Epithelial cell of esophagus (primary cell): ENCODE data around the gene GP1BA.
A peak's percentile ranks its signal among the peaks of the same experiment; 100 is the strongest.

ENCODE experiments used
- DNase-seq: peaks from one replicate; pipeline ENCODE4 v3.0.0; 2010; ENCODE audit warnings: low read depth
- H3K4me3 ChIP-seq: 2 replicates; pipeline ENCODE4 v1.5.1; 2011; ENCODE audit warnings: mild to moderate bottlenecking, low read length, control low read depth
- TF ChIP-seq, protein P1 (sequence below): IDR thresholded peaks from 2 replicates; pipeline ENCODE4 v1.5.1; 2011; ENCODE audit warnings: low read depth, mild to moderate bottlenecking, low read length, control low read depth, inconsistent platforms; ENCODE audit not compliant: insufficient read depth; ENCODE audit errors: missing control alignments

GP1BA gene

DNA sequence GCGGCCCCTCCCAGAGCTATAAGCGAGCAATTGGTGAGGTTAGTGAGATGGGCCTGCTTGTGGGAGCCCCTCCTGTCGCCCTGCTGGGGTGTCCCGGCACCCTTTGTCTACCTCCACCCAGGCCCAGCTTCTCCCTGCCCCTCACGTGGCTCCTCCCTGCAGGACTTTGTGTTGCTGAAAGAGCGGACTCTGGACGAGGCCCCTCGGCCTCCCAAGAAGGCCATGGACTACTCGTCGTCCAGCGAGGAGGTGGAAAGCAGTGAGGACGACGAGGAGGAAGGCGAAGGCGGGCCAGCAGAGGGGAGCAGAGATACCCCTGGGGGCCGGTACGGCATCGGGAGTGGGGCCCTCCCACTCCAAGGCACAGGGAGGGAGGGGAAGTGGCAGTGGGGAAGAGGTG, 38.8 kb upstream of the GP1BA start:
- no peak overlapping the region for H3K4me3 ChIP-seq
- TF ChIP-seq, protein P1, sequence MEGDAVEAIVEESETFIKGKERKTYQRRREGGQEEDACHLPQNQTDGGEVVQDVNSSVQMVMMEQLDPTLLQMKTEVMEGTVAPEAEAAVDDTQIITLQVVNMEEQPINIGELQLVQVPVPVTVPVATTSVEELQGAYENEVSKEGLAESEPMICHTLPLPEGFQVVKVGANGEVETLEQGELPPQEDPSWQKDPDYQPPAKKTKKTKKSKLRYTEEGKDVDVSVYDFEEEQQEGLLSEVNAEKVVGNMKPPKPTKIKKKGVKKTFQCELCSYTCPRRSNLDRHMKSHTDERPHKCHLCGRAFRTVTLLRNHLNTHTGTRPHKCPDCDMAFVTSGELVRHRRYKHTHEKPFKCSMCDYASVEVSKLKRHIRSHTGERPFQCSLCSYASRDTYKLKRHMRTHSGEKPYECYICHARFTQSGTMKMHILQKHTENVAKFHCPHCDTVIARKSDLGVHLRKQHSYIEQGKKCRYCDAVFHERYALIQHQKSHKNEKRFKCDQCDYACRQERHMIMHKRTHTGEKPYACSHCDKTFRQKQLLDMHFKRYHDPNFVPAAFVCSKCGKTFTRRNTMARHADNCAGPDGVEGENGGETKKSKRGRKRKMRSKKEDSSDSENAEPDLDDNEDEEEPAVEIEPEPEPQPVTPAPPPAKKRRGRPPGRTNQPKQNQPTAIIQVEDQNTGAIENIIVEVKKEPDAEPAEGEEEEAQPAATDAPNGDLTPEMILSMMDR, result no peak
- DNase-seq, result no peak

DNA sequence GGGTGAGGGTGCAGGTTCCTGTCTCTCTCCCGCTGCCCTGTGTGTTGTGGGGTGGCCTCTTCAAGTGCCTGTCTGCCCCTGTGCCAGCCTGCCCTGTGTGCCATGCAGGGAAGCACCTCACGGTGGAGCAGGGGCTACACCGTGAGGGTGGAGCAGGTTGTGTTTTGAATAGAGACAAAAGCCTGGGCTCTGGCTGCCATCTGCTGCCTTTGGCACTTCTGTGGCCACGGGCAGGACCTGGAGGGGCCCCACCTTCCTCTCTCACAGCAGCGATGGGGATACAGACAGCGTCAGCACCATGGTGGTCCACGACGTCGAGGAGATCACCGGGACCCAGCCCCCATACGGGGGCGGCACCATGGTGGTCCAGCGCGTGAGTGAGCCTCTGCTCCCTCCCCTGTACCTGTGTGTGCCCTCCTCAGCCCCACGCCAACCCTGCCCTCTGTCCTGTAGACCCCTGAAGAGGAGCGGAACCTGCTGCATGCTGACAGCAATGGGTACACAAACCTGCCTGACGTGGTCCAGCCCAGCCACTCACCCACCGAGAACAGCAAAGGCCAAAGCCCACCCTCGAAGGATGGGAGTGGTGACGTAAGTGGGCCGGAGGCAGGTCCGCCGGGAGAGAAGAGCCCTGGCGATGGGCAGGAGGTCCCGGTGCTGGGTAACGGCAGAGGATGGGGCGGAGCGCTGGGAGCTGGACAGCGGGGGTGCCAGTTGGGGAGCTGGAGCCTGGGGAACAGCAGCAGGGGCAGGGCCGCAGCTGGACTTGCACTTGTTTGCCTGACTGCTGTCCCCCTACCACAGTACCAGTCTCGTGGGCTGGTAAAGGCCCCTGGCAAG, 38.1 kb upstream of the GP1BA start:
- TF ChIP-seq, protein P1, result no peak
- no peak for DNase-seq
- no peak overlapping the region for H3K4me3 ChIP-seq

DNA sequence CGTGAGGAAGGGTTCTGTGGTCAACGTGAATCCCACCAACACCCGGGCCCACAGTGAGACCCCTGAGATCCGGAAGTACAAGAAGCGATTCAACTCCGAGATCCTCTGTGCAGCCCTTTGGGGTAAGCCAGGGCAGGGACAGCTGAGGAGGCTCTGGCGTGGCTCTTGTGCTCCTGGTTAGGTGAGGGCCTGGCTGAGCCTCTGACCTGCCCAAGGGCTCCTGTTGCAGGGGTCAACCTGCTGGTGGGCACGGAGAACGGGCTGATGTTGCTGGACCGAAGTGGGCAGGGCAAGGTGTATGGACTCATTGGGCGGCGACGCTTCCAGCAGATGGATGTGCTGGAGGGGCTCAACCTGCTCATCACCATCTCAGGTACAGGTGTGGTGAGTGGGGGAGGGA, 37.0 kb upstream of the GP1BA start:
- TF ChIP-seq, protein P1, result no peak

GRCh38 chr17:4895657-4896331, 36.3 kb upstream of the GP1BA start:
- DNase-seq, result no peak
- TF ChIP-seq, protein P1, result peak; percentile 6
- H3K4me3 ChIP-seq, result no peak overlapping the region

More for the DNA sequence above, 37.0 kb upstream of the GP1BA start:
- DNase-seq, result no peak
- H3K4me3 ChIP-seq, result no peak overlapping the region

DNA sequence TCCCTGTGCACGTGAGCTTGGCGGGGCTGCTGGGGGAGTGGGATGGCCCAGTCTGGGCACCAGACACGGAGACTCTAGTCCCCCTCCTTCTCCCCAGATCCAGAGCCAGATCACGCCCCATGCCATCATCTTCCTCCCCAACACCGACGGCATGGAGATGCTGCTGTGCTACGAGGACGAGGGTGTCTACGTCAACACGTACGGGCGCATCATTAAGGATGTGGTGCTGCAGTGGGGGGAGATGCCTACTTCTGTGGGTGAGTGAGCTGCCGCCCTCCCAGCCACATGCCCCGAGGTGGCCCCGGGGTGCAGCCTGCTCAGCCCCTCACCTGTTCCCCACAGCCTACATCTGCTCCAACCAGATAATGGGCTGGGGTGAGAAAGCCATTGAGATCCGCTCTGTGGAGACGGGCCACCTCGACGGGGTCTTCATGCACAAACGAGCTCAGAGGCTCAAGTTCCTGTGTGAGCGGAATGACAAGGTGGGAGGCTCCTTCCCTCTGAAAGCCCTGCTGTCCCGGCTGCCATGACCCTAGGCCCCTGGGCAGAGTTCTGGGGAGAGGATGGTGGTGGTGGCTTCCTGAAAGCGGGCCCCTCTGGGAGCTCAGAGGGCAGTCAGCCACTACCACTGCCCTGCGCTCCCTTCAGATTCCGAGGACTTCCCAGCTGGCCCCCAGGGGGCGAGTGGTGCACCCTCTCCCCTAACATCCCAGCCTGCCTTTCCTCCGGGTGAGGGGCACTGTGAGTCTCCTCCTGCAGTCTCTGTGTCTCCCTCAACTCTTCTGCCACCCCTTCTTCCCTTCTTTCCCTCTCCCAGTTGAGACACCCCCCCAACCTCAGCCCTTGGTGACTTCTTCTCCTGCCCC, 35.5 kb upstream of the GP1BA start:
- H3K4me3 ChIP-seq, result no peak overlapping the region
- DNase-seq, result no peak
- TF ChIP-seq, protein P1, result peak; percentile 5

GRCh38 chr17:4897198-4897687, 34.8 kb upstream of the GP1BA start:
- H3K4me3 ChIP-seq, result no peak overlapping the region
- no peak for DNase-seq
- TF ChIP-seq, protein P1, result no peak
